CD14-positive monocyte (primary cell): ENCODE data around the gene NPLOC4. TPM values are rescaled to one million over a fixed set of nuclear protein-coding genes. Genes with fewer than 3 reads are reported as not detected.
A peak's percentile ranks its signal among the peaks of the same experiment; 100 is the strongest.

Experiments used
- DNase-seq, 3 donors: peaks; one replicate each; pipeline ENCODE4 v3.0.0-alpha.2; 2011 to 2022
- H2AFZ ChIP-seq: 2 replicates; pipeline ENCODE4 v1.6.0; 2012; ENCODE audit warnings: mild to moderate bottlenecking, low read depth, low read length, inconsistent platforms; ENCODE audit not compliant: insufficient read depth, poor library complexity, severe bottlenecking
- H3K27ac ChIP-seq, 2 donors: 1 replicate in 1 of 2; 2 replicates in 1 of 2; pipeline ENCODE4 v1.5.1; 2012 to 2013; ENCODE audit warnings: low read length in 2 of 2, control low read depth in 1 of 2, inconsistent platforms in 1 of 2, low read depth in 1 of 2, mild to moderate bottlenecking in 1 of 2
- H3K27me3 ChIP-seq, 2 donors: one replicate each; pipeline versions ENCODE4 v1.6.0 to v1.6.1; 2011 to 2013; ENCODE audit warnings: low read length in 2 of 2; ENCODE audit not compliant: control insufficient read depth in 2 of 2, insufficient read depth in 2 of 2
- H3K36me3 ChIP-seq, 2 donors: replicated peaks in 1 of 2; 1 replicate in 1 of 2; 2 replicates in 1 of 2; pipeline versions ENCODE4 v1.5.1 to v1.6.1; 2012 to 2013; ENCODE audit warnings: low read length in 2 of 2, control low read depth in 1 of 2, inconsistent platforms in 1 of 2, mild to moderate bottlenecking in 1 of 2; ENCODE audit not compliant: insufficient read depth in 2 of 2, control insufficient read depth in 1 of 2
- H3K4me1 ChIP-seq, 2 donors: 1 replicate in 1 of 2; 2 replicates in 1 of 2; pipeline versions ENCODE4 v1.5.1 to v1.6.1; 2012 to 2013; ENCODE audit warnings: low read length in 2 of 2, control low read depth in 1 of 2, inconsistent platforms in 1 of 2, mild to moderate bottlenecking in 1 of 2, moderate library complexity in 1 of 2; ENCODE audit not compliant: insufficient read depth in 2 of 2, control insufficient read depth in 1 of 2
- H3K4me2 ChIP-seq: replicated peaks from 2 replicates; pipeline ENCODE3; 2012; ENCODE audit warnings: low read length, moderate library complexity, mild to moderate bottlenecking; ENCODE audit not compliant: poor library complexity, severe bottlenecking; ENCODE audit errors: extremely low read depth
- H3K4me3 ChIP-seq, 3 experiments: fragments of 200-600 bp in 1 of 3; sonication (generic) in 1 of 3; replicated peaks in 1 of 3; 1 replicate in 2 of 3; 2 replicates in 1 of 3; pipeline ENCODE4 v1.5.1; 2011 to 2013; ENCODE audit warnings: low read length in 3 of 3, mild to moderate bottlenecking in 3 of 3, control low read depth in 2 of 3, low read depth in 2 of 3, inconsistent platforms in 1 of 3, moderate library complexity in 1 of 3
- H3K79me2 ChIP-seq: 2 replicates; pipeline ENCODE4 v1.6.0; 2012; ENCODE audit warnings: mild to moderate bottlenecking, control low read depth, inconsistent platforms, low read length, moderate library complexity; ENCODE audit not compliant: insufficient read depth
- H3K9ac ChIP-seq: 2 replicates; pipeline ENCODE4 v1.6.0; 2017; ENCODE audit warnings: low read length, mild to moderate bottlenecking; ENCODE audit not compliant: insufficient read depth, poor library complexity, severe bottlenecking
- H3K9me3 ChIP-seq, 2 donors: replicated peaks in 1 of 2; 1 replicate in 1 of 2; 2 replicates in 1 of 2; pipeline versions ENCODE4 v1.5.1 to v1.6.1; 2012 to 2013; ENCODE audit warnings: low read length in 2 of 2, control low read depth in 1 of 2; ENCODE audit not compliant: control insufficient read depth in 1 of 2, insufficient read depth in 1 of 2
- H4K20me1 ChIP-seq: 2 replicates; pipeline ENCODE4 v1.6.0; 2012; ENCODE audit warnings: mild to moderate bottlenecking, low read length, control low read depth, moderate library complexity; ENCODE audit not compliant: insufficient read depth
- H3K27ac Mint-ChIP-seq, 7 donors: one replicate each; pipeline ENCODE4 v1.8.0; 2020; ENCODE audit warnings: mild to moderate bottlenecking in 7 of 7, mixed read lengths in 7 of 7, moderate library complexity in 6 of 7, inconsistent platforms in 2 of 7
- H3K27me3 Mint-ChIP-seq, 3 donors: one replicate each; pipeline ENCODE4 v1.8.0; 2021 to 2022; ENCODE audit warnings: low read depth in 3 of 3, mild to moderate bottlenecking in 3 of 3, mixed read lengths in 3 of 3, moderate library complexity in 3 of 3, inconsistent platforms in 1 of 3
- H3K36me3 Mint-ChIP-seq, 2 donors: one replicate each; pipeline ENCODE4 v1.8.0; 2020; ENCODE audit warnings: mixed read lengths in 2 of 2, inconsistent platforms in 1 of 2, mild to moderate bottlenecking in 1 of 2
- H3K4me1 Mint-ChIP-seq: one replicate; pipeline ENCODE4 v1.8.0; 2020; ENCODE audit warnings: mild to moderate bottlenecking, mixed read lengths
- H3K4me3 Mint-ChIP-seq, 2 donors: one replicate each; pipeline ENCODE4 v1.8.0; 2020; ENCODE audit warnings: mild to moderate bottlenecking in 2 of 2, mixed read lengths in 2 of 2, moderate library complexity in 1 of 2
- H3K9me3 Mint-ChIP-seq, 7 donors: one replicate each; pipeline ENCODE4 v1.8.0; 2020 to 2022; ENCODE audit warnings: mixed read lengths in 7 of 7, mild to moderate bottlenecking in 6 of 7, moderate library complexity in 6 of 7, inconsistent platforms in 2 of 7
- CTCF ChIP-seq: fragments of 200-600 bp; IDR thresholded peaks from one replicate; pipeline ENCODE4 v1.8.0; 2022; ENCODE audit warnings: antibody characterized with exemption, mild to moderate bottlenecking
- WGBS: methylation state at CpG from one replicate; pipeline ENCODE4 v1.1.5; 2013; ENCODE audit warnings: missing lambda C conversion rate; ENCODE audit not compliant: insufficient coverage; 5-methylcytosine and 5-hydroxymethylcytosine counted together
- intact Hi-C, 2 donors: fragments of 100-400 bp; cut with micrococcal nuclease; formaldehyde crosslinking; loops; one replicate each; pipeline versions ENCODE4 v1.15.0 to v1.15.1; 2023
- polyA plus RNA-seq, 3 donors: library from polyadenylated mRNA; depleted of rRNA in 1 of 3; unstranded in 2 of 3; stranded (reverse) in 1 of 3; fragments of 300-500 nt in 2 of 3; fragments of >200 nt in 1 of 3; fragmentation: Illumina TruSeq in 2 of 3; gene quantifications; 1 replicate in 2 of 3; 2 replicates in 1 of 3; pipeline ENCODE4 v1.2.3, GENCODE V29; 2012 to 2021

NPLOC4 gene
- polyA plus RNA-seq, 3 donors, result 92.1 to 112 (median 106) TPM

GRCh38 chr17:81646869-81647600 lies 10.1 kb upstream of the NPLOC4 start:
- H3K36me3 ChIP-seq, result no peaks in the 10 kb centered on the region
- H3K79me2 ChIP-seq, result no peaks in the 10 kb centered on the region
- intact Hi-C loops, result no loop called here
- H3K27ac ChIP-seq, result no peak overlapping the region
- H3K4me1 ChIP-seq, result no peaks in the 10 kb centered on the region
- H3K4me3 ChIP-seq, result no peak overlapping the region
- no peak for TF ChIP-seq CTCF
- Mint-ChIP-seq H3K9me3 (peaks cover 10 to 26% (median 19%) of the 10 kb centered on the region in 7 donors), H3K27ac (no peak overlapping the region), H3K4me1 (no peaks in the 10 kb centered on the region), H3K27me3 (peaks cover 30 to 41% (median 39%) of the 10 kb centered on the region in 3 donors), H3K36me3 (peaks cover 2 to 6% of the 10 kb centered on the region in 2 donors), H3K4me3 (peak overlapping the region; percentile 14 to 63)
- H3K9me3 ChIP-seq, result peaks cover 13 to 16% of the 10 kb centered on the region in 2 donors
- no peak overlapping the region for H3K4me2 ChIP-seq
- H3K27me3 ChIP-seq, result peaks cover 11 to 30% of the 10 kb centered on the region in 2 donors
- no peak overlapping the region for H2AFZ ChIP-seq
- no peaks in the 10 kb centered on the region for H4K20me1 ChIP-seq
- no peak for DNase-seq
- WGBS, result 84% methylated on average over 10 of the region's 12 CpGs
- H3K9ac ChIP-seq, result no peak overlapping the region

DNA sequence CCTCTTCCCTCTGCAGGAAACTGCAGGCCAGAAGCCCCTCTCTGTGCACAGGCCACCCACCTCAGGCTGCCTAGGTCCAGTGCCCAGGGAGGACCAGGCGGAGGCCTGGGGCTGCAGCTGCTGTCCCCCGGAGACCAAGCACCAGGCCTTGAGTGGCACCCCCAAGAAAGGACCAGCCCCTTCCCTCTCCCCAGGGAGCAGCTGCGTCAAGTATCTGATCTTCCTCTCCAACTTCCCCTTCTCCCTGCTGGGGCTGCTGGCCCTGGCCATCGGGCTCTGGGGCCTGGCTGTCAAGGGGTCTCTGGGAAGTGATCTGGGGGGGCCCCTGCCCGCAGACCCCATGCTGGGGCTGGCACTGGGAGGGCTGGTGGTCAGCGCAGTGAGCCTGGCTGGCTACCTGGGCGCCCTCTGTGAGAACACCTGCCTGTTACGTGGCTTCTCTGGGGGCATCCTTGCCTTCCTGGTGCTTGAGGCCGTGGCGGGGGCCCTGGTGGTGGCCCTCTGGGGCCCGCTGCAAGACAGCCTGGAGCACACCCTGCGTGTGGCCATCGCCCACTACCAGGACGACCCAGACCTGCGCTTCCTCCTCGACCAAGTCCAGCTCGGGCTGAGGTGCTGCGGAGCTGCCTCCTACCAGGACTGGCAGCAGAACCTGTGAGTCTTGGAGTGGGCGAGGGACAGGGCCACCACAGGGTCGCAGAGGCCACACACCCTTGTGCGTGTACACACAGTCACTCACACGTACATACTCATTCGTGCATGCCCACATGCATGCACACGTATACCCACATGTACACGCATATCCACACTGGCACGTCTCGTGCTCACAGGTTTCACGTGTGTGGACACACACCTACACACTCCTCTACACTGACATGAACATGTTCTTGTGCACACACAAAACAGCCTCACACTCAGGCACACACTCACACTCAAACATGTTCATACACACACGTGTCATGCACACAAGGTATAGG lies 8.4 kb upstream of the NPLOC4 start:
- Histone ChIP-seq H2AFZ (peak overlapping the region; percentile 30), H3K27me3 (peaks cover 11 to 30% of the 10 kb centered on the region in 2 donors), H3K9ac (no peak overlapping the region), H3K36me3 (no peaks in the 10 kb centered on the region), H3K4me1 (no peaks in the 10 kb centered on the region), H3K27ac (no peak overlapping the region), H3K79me2 (no peaks in the 10 kb centered on the region), H3K4me3 (no peak overlapping the region), H3K4me2 (no peak overlapping the region), H3K9me3 (peaks cover 13 to 16% of the 10 kb centered on the region in 2 donors), H4K20me1 (no peaks in the 10 kb centered on the region)
- no peaks in the 10 kb centered on the region for H3K4me1 Mint-ChIP-seq
- TF ChIP-seq CTCF, result no peak
- DNase-seq, result no peak
- no peak overlapping the region for H3K4me3 Mint-ChIP-seq
- peaks cover 30 to 40% (median 39%) of the 10 kb centered on the region in 3 donors for H3K27me3 Mint-ChIP-seq
- 87% methylated on average over 24 of the region's 29 CpGs for WGBS
- peaks cover 10 to 26% (median 19%) of the 10 kb centered on the region in 7 donors for H3K9me3 Mint-ChIP-seq
- intact Hi-C loops, result no loop called here
- peaks cover 2 to 6% of the 10 kb centered on the region in 2 donors for H3K36me3 Mint-ChIP-seq
- no peak overlapping the region for H3K27ac Mint-ChIP-seq
